ENCODE results near the gene IFT27.
A peak's percentile ranks its signal among the peaks of the same experiment; 100 is the strongest.
"Not testable (repeated sequence)": the region's sequence is repeated elsewhere in the genome, so short reads cannot be mapped to it uniquely, and the experiment has no call there.

The IFT27 gene

GRCh38 chr22:36764641-36765040 is 11.3 kb downstream of the IFT27 start:
- DNase-seq (ENCODE audit: low read depth), result no peak

- DNase-seq (ENCODE audit: low read depth), result no peak
These were observed 11.9 kb downstream of the IFT27 start for GRCh38 chr22:36764060-36764459.

DNA sequence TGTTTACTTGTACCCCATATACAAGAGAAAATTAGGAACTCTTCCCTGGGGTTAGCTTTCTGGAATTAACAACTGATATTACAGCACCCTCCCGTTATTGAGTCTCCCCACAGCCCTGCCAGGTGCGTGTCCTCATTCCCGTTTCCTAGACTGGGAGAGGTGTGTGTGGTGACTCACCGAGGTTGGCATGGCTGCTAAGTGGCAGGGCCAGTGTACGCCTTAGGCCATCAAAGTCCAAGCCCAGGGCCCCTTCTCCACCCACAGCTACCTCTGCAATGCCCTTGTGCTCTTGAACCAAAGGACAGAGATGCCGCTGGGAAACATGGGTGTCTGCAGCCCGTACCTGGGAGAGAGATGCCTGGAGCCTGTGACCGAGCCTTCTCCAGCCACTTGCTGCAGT is 12.3 kb downstream of the IFT27 start:
- no peak for DNase-seq (ENCODE audit: low read depth)

GRCh38 chr22:36762687-36763260 is 13.1 kb downstream of the IFT27 start:
- DNase-seq (ENCODE audit: low read depth), result no peak

GRCh38 chr22:36761553-36762240 is 14.2 kb downstream of the IFT27 start:
- DNase-seq (ENCODE audit: low read depth), result no peak

GRCh38 chr22:36760786-36761185 is 15.1 kb downstream of the IFT27 start:
- DNase-seq (ENCODE audit: low read depth), result no peak

DNA sequence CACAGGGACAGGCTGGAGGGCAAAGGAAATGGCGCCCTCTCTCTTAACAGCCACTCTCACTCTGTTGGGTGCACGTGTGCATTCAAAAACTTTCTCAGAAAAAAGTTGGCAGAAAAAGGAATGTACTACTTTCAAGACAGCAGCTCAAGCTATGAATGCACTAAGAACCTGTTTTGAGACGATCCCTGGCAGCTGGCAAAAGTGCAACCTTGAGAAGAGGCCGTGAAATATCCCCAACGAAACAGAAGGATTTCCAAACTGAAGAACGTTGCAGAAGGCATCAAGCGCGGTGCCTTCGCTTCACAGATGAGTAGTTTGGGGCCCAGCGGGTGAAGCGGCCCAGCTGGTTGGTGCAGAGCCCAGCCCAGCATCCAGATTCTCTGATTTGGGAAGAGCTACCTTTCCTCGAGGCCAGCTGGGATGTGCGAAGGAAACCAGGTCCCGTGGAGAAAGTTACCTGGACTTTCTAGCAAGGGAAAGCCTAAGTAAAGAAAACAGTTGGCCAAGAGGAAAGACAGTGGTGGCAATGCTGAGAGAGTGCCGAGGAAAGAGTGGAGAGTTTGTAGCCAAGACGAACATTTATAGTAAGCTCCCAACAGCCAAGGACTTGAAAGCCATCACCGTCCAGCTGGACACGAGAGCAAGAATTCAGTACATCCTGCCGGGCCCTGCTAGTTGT is 16.3 kb downstream of the IFT27 start:
- no peak for DNase-seq (ENCODE audit: low read depth)

DNA sequence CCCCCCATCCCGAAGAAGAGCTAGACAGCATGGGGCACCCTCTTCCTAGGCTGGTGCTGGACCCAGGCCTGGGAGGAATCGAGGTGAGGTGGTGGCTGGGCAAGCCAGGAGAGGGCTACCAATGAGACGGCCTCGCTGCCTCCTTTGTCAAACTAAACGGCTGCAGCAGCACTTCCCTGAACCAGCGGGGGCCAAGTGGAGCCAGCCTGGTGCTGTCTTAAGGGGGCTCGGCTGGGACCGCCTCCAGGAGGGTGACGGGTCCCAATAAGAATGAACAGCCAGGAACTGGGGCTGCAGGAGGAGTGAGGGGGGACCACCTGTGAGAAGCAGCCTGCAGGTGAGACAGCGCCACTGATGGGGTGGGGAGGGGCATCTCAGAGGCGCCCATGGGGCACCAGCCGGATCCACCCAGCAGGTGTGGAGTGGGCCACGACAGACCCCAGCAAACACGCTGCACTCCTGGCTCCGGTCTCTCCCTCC is 17.1 kb downstream of the IFT27 start:
- DNase-seq (ENCODE audit: low read depth), result no peak

GRCh38 chr22:36757668-36758211 is 18.2 kb downstream of the IFT27 start:
- DNase-seq (ENCODE audit: low read depth), result peak; percentile 55

GRCh38 chr22:36756746-36757655 is 18.9 kb downstream of the IFT27 start:
- no peak for DNase-seq (ENCODE audit: low read depth)

DNA sequence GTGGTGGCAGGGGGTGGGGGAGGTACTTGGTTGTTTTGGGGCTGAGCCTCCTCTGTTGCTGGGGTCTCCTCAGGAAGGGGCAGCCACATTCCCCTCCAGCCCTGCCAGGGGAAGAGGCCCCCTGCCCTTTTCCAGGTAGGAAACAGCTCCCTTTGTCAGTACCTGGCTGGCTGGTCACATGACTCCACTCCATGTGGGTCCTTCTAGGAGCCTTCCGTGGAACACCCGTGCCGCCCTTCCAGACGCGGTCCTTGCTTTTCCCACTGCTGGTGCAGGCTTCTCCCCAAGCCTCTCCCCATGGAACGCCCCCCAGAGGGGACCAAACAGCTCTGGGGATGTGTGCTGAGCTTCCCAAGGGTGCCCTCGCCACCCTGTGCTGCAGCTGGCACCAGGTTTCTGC is 19.9 kb downstream of the IFT27 start:
- DNase-seq (ENCODE audit: low read depth), result no peak

DNA sequence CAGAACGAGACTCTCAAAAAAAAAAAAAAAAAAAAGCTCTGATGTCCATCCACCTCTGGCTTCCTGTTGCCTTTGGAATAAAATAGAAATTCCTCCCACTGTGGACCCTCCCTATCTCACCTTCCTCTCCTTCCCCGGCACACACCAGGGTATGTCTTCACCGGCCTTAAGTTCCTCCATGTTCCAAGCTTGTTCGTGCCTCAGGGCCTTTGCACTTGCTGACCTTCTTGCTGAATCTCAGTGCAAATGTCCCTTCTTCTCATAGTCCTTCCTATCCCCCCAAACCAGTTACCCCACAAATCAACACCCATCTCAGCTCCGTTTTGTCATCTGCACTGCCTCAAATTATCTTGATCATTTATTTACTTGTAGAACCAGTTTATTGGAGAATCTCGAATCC is 20.6 kb downstream of the IFT27 start:
- no peak for DNase-seq (ENCODE audit: low read depth)

DNA sequence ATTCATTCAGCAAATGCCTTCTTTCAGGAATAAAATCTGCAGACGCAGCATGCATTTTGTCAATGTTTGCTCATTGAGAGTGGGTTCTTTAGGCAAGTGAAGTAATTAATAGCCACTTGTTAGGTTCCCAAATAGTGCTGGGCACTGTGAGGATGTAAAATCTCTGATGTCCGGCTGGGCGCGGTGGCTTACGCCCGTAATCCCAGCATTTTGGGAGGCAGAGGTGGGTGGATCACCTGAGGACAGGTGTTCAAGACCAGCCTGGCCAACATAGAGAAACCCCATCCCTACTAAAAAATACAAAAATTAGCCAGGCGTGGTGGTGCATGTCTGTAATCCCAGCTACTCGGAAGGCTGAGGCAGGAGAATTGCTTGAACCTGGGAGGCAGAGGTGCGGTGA is 21.0 kb downstream of the IFT27 start:
- DNase-seq (ENCODE audit: low read depth), result not testable (repeated sequence)

DNA sequence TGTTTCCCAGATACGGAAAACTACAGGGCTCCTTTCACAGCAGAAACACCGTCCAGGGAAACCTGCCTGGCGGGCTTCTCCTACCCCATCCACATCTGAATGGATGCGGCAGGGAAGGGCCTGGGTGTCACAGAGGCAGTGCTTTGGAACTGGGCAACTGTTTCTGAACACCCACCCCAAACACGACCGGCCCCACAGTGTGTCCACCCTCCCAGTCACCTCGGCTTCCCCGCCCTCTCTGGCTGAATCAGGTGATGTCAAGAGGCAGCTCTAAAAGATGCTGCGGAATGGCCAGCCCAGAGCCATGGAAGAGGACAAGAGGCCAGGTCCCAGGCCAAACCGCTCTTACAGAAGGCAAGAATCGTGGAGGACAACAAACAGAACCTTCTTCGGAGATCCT is 22.0 kb downstream of the IFT27 start:
- DNase-seq (ENCODE audit: low read depth), result no peak

DNA sequence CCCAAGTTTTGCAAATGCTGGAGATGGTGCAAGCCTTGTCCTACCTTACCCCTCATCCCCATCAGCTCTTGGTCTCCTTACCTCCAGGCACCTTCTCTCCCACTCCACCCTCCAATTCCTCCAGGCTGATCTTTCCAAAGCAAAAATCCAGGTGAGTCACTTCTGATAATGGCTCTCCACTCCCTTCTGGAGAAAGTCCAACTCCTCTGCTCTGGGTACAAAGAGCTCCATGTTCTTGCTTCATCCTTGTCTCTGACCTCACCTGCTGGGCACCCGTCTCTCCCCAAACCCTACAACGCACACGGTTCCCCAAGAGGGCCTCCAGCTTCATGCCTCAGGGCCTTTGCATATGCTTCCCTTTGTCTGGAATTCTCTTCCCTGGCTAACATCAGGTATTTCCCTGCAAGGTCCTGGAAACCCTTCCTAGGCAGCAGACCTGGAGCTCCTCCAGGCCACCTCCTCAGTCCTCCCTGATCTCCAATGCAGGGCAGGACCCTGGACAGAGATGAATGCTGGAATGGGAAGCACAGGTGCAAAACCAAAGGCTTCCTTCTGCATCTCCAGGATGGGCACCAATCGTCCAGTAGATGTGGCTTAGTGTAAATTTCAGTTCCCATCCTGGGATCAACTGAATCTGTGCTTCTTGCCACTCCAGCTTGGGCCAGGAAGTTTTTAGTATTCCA is 22.7 kb downstream of the IFT27 start:
- DNase-seq (ENCODE audit: low read depth), result no peak

- no peak for DNase-seq (ENCODE audit: low read depth)
These were observed 29.4 kb downstream of the IFT27 start for GRCh38 chr22:36746375-36746970.

- no peak for DNase-seq (ENCODE audit: low read depth)
These were observed 30.5 kb downstream of the IFT27 start for GRCh38 chr22:36745301-36745995.

- no peak for DNase-seq (ENCODE audit: low read depth)
These were observed 31.1 kb downstream of the IFT27 start for GRCh38 chr22:36744791-36745190.

- DNase-seq (ENCODE audit: low read depth), result no peak
These were observed 31.5 kb downstream of the IFT27 start for GRCh38 chr22:36744413-36744765.

DNA sequence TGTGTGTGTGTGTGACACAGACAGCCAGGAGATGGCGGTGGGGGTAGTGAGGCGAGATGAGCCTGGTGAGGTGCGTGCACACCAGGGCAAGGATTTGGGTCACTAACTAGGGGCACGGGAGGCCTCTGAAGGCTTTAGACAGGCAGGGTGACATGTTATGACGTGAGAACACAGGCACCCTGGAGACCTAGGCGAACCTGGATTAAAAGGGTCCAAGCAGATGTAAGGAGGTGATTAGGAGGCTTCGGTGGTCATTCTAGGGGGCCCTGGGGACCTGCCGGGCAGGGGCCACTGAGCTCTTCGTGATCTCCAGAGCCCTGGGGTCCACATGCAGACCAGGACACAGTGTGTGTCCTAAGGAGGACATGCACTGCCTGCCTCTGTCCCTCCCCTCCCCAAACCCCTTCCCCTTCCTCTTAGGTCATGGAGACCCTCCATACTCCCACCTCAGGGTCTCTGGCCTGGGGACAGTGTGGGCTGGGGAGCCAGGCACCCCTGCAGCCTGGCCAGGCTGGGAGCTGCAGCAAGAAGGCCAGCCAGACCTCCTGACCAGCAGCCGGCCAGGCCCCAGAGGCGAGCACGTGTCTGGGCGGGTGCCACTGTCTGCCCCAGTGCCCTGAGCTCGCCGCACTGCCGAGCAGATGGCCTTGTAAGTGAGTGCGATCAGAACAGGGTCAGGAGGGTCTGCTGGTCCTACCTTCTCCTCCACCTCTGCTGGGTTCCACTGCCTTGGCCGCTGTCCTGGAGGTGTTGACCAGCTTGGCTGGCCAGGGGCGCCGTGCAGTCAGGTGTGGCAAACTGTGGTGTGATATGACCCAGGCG is 32.1 kb downstream of the IFT27 start:
- no peak for DNase-seq (ENCODE audit: low read depth)

Data from stimulated activated CD8-positive, alpha-beta memory T cell treated with anti-CD3 and anti-CD28 coated beads, Interleukin-7, amount 100 ng/mL, for 24 hours (primary cell).